ENCODE results near the gene MUS81. TPM values are rescaled to one million over a fixed set of nuclear protein-coding genes. Genes with fewer than 3 reads are reported as not detected.
A peak's percentile ranks its signal among the peaks of the same experiment; 100 is the strongest.

MUS81 gene
- total and polyA plus RNA-seq, 2 of the 13 experiments (the other 11 are each of a cell fraction or from before 2014, with no cell fraction given): 25.6 to 30.2 TPM

GRCh38 chr11:65911682-65912568 lies 51.7 kb downstream of the MUS81 start (continued):
- TF ChIP-seq HNRNPK (IDR thresholded peaks at IDR 0.05; ENCODE audit: low read depth, low read length, poor library complexity, severe bottlenecking) (no peak), HDAC6 (IDR thresholded peaks at IDR 0.05; ENCODE audit: low read depth, low read length) (no peak), USF2 (IDR thresholded peaks at IDR 0.05; ENCODE audit: low read depth, low read length) (no peak), USF2 (CRISPR knock-in tag; IDR thresholded peaks at IDR 0.05; ENCODE audit: borderline replicate concordance) (no peak), SMYD3 (CRISPR knock-in tag; IDR thresholded peaks at IDR 0.05) (no peak), ZNF770 (CRISPR knock-in tag; IDR thresholded peaks at IDR 0.05) (no peak), YEATS4 (CRISPR knock-in tag; IDR thresholded peaks at IDR 0.05; ENCODE audit: borderline replicate concordance) (no peak), RNF219 (CRISPR knock-in tag; IDR thresholded peaks at IDR 0.05) (no peak), MTERF4 (CRISPR knock-in tag; IDR thresholded peaks at IDR 0.05) (no peak), SPEN (CRISPR knock-in tag; IDR thresholded peaks at IDR 0.05; ENCODE audit: low read depth) (no peak), ZNF138 (CRISPR knock-in tag; IDR thresholded peaks at IDR 0.05; ENCODE audit: low read depth) (no peak), ZNF275 (CRISPR knock-in tag; IDR thresholded peaks at IDR 0.05; ENCODE audit: borderline replicate concordance) (peak; percentile 22; the same call in 1 of the 2 replicates), RFX5 (IDR thresholded peaks at IDR 0.05; ENCODE audit: low read depth, low read length) (peak; percentile 85), TGIF2 (CRISPR knock-in tag; IDR thresholded peaks at IDR 0.05) (no peak), ZFAT (CRISPR knock-in tag; conservative IDR thresholded peaks at IDR 0.05) (no peak), KDM1A (CRISPR knock-in tag; IDR thresholded peaks at IDR 0.05) (no peak), MAZ (IDR thresholded peaks at IDR 0.05; ENCODE audit: borderline replicate concordance, low read depth, low read length) (no peak), MAZ (CRISPR knock-in tag; IDR thresholded peaks at IDR 0.05; ENCODE audit: low read depth) (0 out of 2 replicates have a peak, but pooled peaks have one; percentile 25)

All from HepG2 (cell line).